Body of pancreas (tissue), 4 donors: ENCODE data around the gene MRPL41.

Experiments used
- CTCF ChIP-seq, 7 experiments: fragments of 450-650 bp in 4 of 7; fragments of 200-600 bp in 3 of 7; sonication (generic) in 3 of 7; IDR thresholded peaks; one replicate each; pipeline ENCODE4 v1.5.1; 2016 to 2019; ENCODE audit warnings: antibody characterized with exemption in 7 of 7
- POLR2A ChIP-seq, 3 donors: fragments of 450-650 bp; IDR thresholded peaks; one replicate each; pipeline ENCODE4 v1.6.1; 2016; ENCODE audit warnings: antibody characterized with exemption in 3 of 3, mild to moderate bottlenecking in 2 of 3

- TF ChIP-seq POLR2A (IDR thresholded peaks at IDR 0.05): no peak
- no peak for TF ChIP-seq CTCF (IDR thresholded peaks at IDR 0.05)
These were observed 13.2 kb downstream of the MRPL41 start for GRCh38 chr9:137564817-137565411.
